Measurements from ENCODE around the gene HERC2.

The HERC2 gene

GRCh38 chr15:28190391-28191174, 131.4 kb downstream of the HERC2 start:
- no peak for ATAC-seq (ENCODE audit: insufficient read depth, low read depth)

GRCh38 chr15:28185148-28185895, 136.7 kb downstream of the HERC2 start:
- TF ChIP-seq CTCF (IDR thresholded peaks at IDR 0.05; ENCODE audit: borderline replicate concordance, extremely low read depth, low read length, poor library complexity, severe bottlenecking) (no peak), EZH2 (IDR thresholded peaks at IDR 0.05; ENCODE audit: borderline replicate concordance, low read depth, low read length, severe bottlenecking) (no peak)
- no peaks in the 10 kb centered on the region for H3K9me3 ChIP-seq (ENCODE audit: insufficient read depth, low read length, severe bottlenecking)
- no peaks in the 10 kb centered on the region for H4K20me1 ChIP-seq (ENCODE audit: insufficient read depth, low read length)
- no peak overlapping the region for H3K27ac ChIP-seq (ENCODE audit: low read length)
- H2AFZ ChIP-seq (ENCODE audit: low read depth, low read length), result no peak overlapping the region
- no peak overlapping the region for H3K9ac ChIP-seq (ENCODE audit: low read depth, low read length)
- H3K4me3 ChIP-seq (ENCODE audit: low read depth in 1 of 2, low read length in 2 of 2), result no peak overlapping the region
- H3K4me1 ChIP-seq (ENCODE audit: insufficient read depth, low read length), result no peaks in the 10 kb centered on the region
- H3K79me2 ChIP-seq (ENCODE audit: insufficient read depth, low read length), result no peaks in the 10 kb centered on the region
- DNase-seq (no peak), ATAC-seq (ENCODE audit: insufficient read depth, low read depth) (no peak)
- H3K27me3 ChIP-seq (ENCODE audit: insufficient read depth, low read length, poor library complexity), result no peaks in the 10 kb centered on the region
- no peak overlapping the region for H3K4me2 ChIP-seq (ENCODE audit: insufficient read depth, low read length)
- H3K36me3 ChIP-seq (ENCODE audit: insufficient read depth, low read length), result peaks cover 53% of the 10 kb centered on the region

More at GRCh38 chr15:28190391-28191174, 131.4 kb downstream of the HERC2 start:
- no peak overlapping the region for H2AFZ ChIP-seq (ENCODE audit: low read depth, low read length)
- peaks cover 57% of the 10 kb centered on the region for H3K36me3 ChIP-seq (ENCODE audit: insufficient read depth, low read length)
- no peak overlapping the region for H3K9ac ChIP-seq (ENCODE audit: low read depth, low read length)
- H3K4me3 ChIP-seq (ENCODE audit: low read depth in 1 of 2, low read length in 2 of 2), result no peak overlapping the region
- no peaks in the 10 kb centered on the region for H4K20me1 ChIP-seq (ENCODE audit: insufficient read depth, low read length)
- no peaks in the 10 kb centered on the region for H3K9me3 ChIP-seq (ENCODE audit: insufficient read depth, low read length, severe bottlenecking)
- no peak for DNase-seq
- no peaks in the 10 kb centered on the region for H3K27me3 ChIP-seq (ENCODE audit: insufficient read depth, low read length, poor library complexity)
- H3K4me2 ChIP-seq (ENCODE audit: insufficient read depth, low read length), result no peak overlapping the region
- H3K27ac ChIP-seq (ENCODE audit: low read length), result no peak overlapping the region
- no peak for TF ChIP-seq EZH2 (IDR thresholded peaks at IDR 0.05; ENCODE audit: borderline replicate concordance, low read depth, low read length, severe bottlenecking)
- no peak for TF ChIP-seq CTCF (IDR thresholded peaks at IDR 0.05; ENCODE audit: borderline replicate concordance, extremely low read depth, low read length, poor library complexity, severe bottlenecking)
- no peaks in the 10 kb centered on the region for H3K79me2 ChIP-seq (ENCODE audit: insufficient read depth, low read length)
- no peaks in the 10 kb centered on the region for H3K4me1 ChIP-seq (ENCODE audit: insufficient read depth, low read length)

GRCh38 chr15:28184166-28184565, 137.8 kb downstream of the HERC2 start:
- no peaks in the 10 kb centered on the region for H3K4me1 ChIP-seq (ENCODE audit: insufficient read depth, low read length)
- H3K36me3 ChIP-seq (ENCODE audit: insufficient read depth, low read length), result peaks cover 59% of the 10 kb centered on the region
- H2AFZ ChIP-seq (ENCODE audit: low read depth, low read length), result no peak overlapping the region
- TF ChIP-seq CTCF (IDR thresholded peaks at IDR 0.05; ENCODE audit: borderline replicate concordance, extremely low read depth, low read length, poor library complexity, severe bottlenecking) (no peak), EZH2 (IDR thresholded peaks at IDR 0.05; ENCODE audit: borderline replicate concordance, low read depth, low read length, severe bottlenecking) (no peak)
- H4K20me1 ChIP-seq (ENCODE audit: insufficient read depth, low read length), result no peaks in the 10 kb centered on the region
- H3K4me3 ChIP-seq (ENCODE audit: low read depth in 1 of 2, low read length in 2 of 2), result no peak overlapping the region
- no peak for ATAC-seq (ENCODE audit: insufficient read depth, low read depth)
- no peaks in the 10 kb centered on the region for H3K27me3 ChIP-seq (ENCODE audit: insufficient read depth, low read length, poor library complexity)
- no peak overlapping the region for H3K4me2 ChIP-seq (ENCODE audit: insufficient read depth, low read length)
- H3K9ac ChIP-seq (ENCODE audit: low read depth, low read length), result no peak overlapping the region
- no peak overlapping the region for H3K27ac ChIP-seq (ENCODE audit: low read length)
- H3K79me2 ChIP-seq (ENCODE audit: insufficient read depth, low read length), result no peaks in the 10 kb centered on the region
- H3K9me3 ChIP-seq (ENCODE audit: insufficient read depth, low read length, severe bottlenecking), result no peaks in the 10 kb centered on the region
- DNase-seq, result no peak

Data from DND-41 (cell line).